K562 (cell line): Measurements from ENCODE around the gene MGAT5. TPM values are rescaled to one million over a fixed set of nuclear protein-coding genes. Genes with fewer than 3 reads are reported as not detected.

ENCODE experiments used
- ATAC-seq: fragments of 200-7000 bp; cut with Tn5 transposase; 3 replicates; pipeline ENCODE4 v1.9.1; 2020; ENCODE audit warnings: moderate library complexity
- BruUV-seq: library from RNA; stranded (reverse); fragments of 400-500 nt; replicated peaks from 2 replicates; lab custom pipeline; 2021; lab: Mats Ljungman, UMichigan
- CTCF ChIA-PET: fragments of 300-600 bp; formaldehyde crosslinking; extraction: SDS; loops from one replicate; lab custom pipeline; 2021; ENCODE audit warnings: low intra/inter-chr PET ratio; lab: Yijun Ruan, JAX
- POLR2A ChIA-PET: fragments of 300-600, 350-650 bp; sonication (Branson Sonifier 250); formaldehyde crosslinking; extraction: SDS; loops from one replicate; lab custom pipeline; 2021; ENCODE audit warnings: antibody characterized with exemption, inconsistent platforms; lab: Yijun Ruan, JAX
- DNase-seq, 4 experiments: peaks; one replicate each; pipeline versions ENCODE4 v3.0.0 to v3.0.0-alpha.2; 2011 to 2018; ENCODE audit warnings: low spot score in 3 of 4, mixed read lengths in 3 of 4; ENCODE audit errors: extremely low read depth in 1 of 4
- FAIRE-seq: peaks from 2 replicates; lab custom pipeline; 2011; peaks lifted over from hg19 to GRCh38; lab: Jason Lieb, UNC
- H2AFZ ChIP-seq: 2 replicates; pipeline ENCODE4 v1.6.0; 2011; ENCODE audit warnings: low read depth, low read length, control low read depth, inconsistent platforms
- H3K27ac ChIP-seq: fragments of 200-600 bp; 3 replicates; pipeline ENCODE4 v1.8.0; 2011; ENCODE audit warnings: low read depth, mild to moderate bottlenecking, control low read depth, inconsistent platforms, low read length, moderate library complexity, mixed read lengths; ENCODE audit errors: extremely low read depth
- H3K27me3 ChIP-seq, 2 experiments: fragments of 300-600 bp in 1 of 2; 2 replicates in 1 of 2; 3 replicates in 1 of 2; pipeline versions ENCODE4 v1.6.0 to v1.8.0; 2011; ENCODE audit warnings: inconsistent platforms in 2 of 2, low read length in 2 of 2, mild to moderate bottlenecking in 1 of 2, mixed read lengths in 1 of 2, moderate library complexity in 1 of 2; ENCODE audit not compliant: control insufficient read depth in 2 of 2, insufficient read depth in 2 of 2
- H3K36me3 ChIP-seq: fragments of 300-600 bp; 3 replicates; pipeline ENCODE4 v1.8.0; 2011; ENCODE audit warnings: mild to moderate bottlenecking, low read length, inconsistent platforms; ENCODE audit not compliant: control insufficient read depth, insufficient read depth
- H3K4me1 ChIP-seq, 2 experiments: fragments of 200-600 bp in 1 of 2; replicated peaks in 1 of 2; 2 replicates in 1 of 2; 3 replicates in 1 of 2; pipeline versions ENCODE4 v1.5.1 to v1.8.0; 2011; ENCODE audit warnings: inconsistent platforms in 2 of 2, low read length in 2 of 2, mild to moderate bottlenecking in 1 of 2, mixed read lengths in 1 of 2, moderate library complexity in 1 of 2; ENCODE audit not compliant: control insufficient read depth in 2 of 2, insufficient read depth in 2 of 2
- H3K4me2 ChIP-seq: 2 replicates; pipeline ENCODE4 v1.6.1; 2011; ENCODE audit warnings: low read length, control low read depth, inconsistent platforms, mixed read lengths; ENCODE audit not compliant: insufficient read depth
- H3K4me3 ChIP-seq: fragments of 200-600 bp; sonication (generic), shearing (Covaris generic); 2 replicates; pipeline ENCODE4 v1.5.1; 2016; ENCODE audit warnings: control low read depth, inconsistent platforms
- H3K79me2 ChIP-seq: fragments of 200-600 bp; 3 replicates; pipeline ENCODE4 v1.8.0; 2011; ENCODE audit warnings: low read length, inconsistent platforms; ENCODE audit not compliant: control insufficient read depth, insufficient read depth
- H3K9ac ChIP-seq, 2 experiments: 2 replicates each; pipeline versions ENCODE4 v1.6.0 to v1.6.1; 2011; ENCODE audit warnings: low read depth in 2 of 2, low read length in 2 of 2, control low read depth in 1 of 2, inconsistent platforms in 1 of 2, mild to moderate bottlenecking in 1 of 2, mixed read lengths in 1 of 2; ENCODE audit not compliant: insufficient read depth in 1 of 2
- H3K9me1 ChIP-seq: one replicate; pipeline ENCODE4 v1.6.0; 2011; ENCODE audit warnings: inconsistent platforms, mild to moderate bottlenecking, low read length, moderate library complexity; ENCODE audit not compliant: control insufficient read depth, insufficient read depth
- H3K9me3 ChIP-seq: replicated peaks from 2 replicates; pipeline ENCODE4 v1.5.1; 2011; ENCODE audit warnings: low read depth, low read length, inconsistent platforms; ENCODE audit not compliant: control insufficient read depth, insufficient read depth
- H4K20me1 ChIP-seq: replicated peaks from 2 replicates; pipeline ENCODE4 v1.6.1; 2011; ENCODE audit warnings: low read length, inconsistent platforms, mixed read lengths; ENCODE audit not compliant: control insufficient read depth, insufficient read depth
- NBN ChIP-seq: fragments of 450-650 bp; IDR thresholded peaks from 2 replicates; pipeline ENCODE4 v1.6.1; 2016; ENCODE audit warnings: low read depth, mild to moderate bottlenecking
- WGBS: fragments of 100-300 bp; shearing (Covaris generic); methylation state at CpG from one replicate; pipeline ENCODE4 v1.1.6; 2016; ENCODE audit warnings: low coverage, mixed read lengths; ENCODE audit not compliant: insufficient coverage; ENCODE audit errors: missing lambda C conversion rate; 5-methylcytosine and 5-hydroxymethylcytosine counted together
- in situ Hi-C: fragments of 300-500 bp; cut with MboI; formaldehyde crosslinking; loops from 4 replicates; pipeline ENCODE4 v1.15.0; 2018; ENCODE audit warnings: inconsistent platforms, mixed read lengths
- intact Hi-C: fragments of 100-400 bp; cut with micrococcal nuclease; formaldehyde crosslinking; loops from 2 replicates; pipeline ENCODE4 v1.14.2; 2022
- polyA plus RNA-seq, 8 experiments: library from polyadenylated mRNA; depleted of rRNA in 4 of 8; stranded (reverse) in 5 of 8; unstranded in 3 of 8; fragments of >200 nt; fragmentation: Nextera tagmentation in 2 of 8; fragmentation: Illumina TruSeq in 1 of 8; extraction: Ambion mirVana in 2 of 8; extraction: Trizol in 1 of 8; gene quantifications; 2 replicates each; pipeline versions ENCODE4 v1.2.1 to v1.2.3, GENCODE V29; 2011 to 2014; ENCODE audit warnings: inconsistent platforms in 1 of 8, missing spikeins in 1 of 8
- total RNA-seq, 7 experiments: library from RNA; depleted of rRNA in 6 of 7; stranded (reverse); fragments of >200 nt in 6 of 7; fragmentation: Illumina TruSeq in 2 of 7; extraction: Trizol in 2 of 7; gene quantifications; 2 replicates each; pipeline versions ENCODE4 v1.2.1 to v1.2.3, GENCODE V29; 2011 to 2021; ENCODE audit warnings: low replicate concordance in 1 of 7
- TF ChIP-seq, protein P1 (sequence below): fragments of 450-650 bp; formaldehyde crosslinking; IDR thresholded peaks from 2 replicates; pipeline ENCODE4 v1.4.0; 2020; ENCODE audit warnings: mild to moderate bottlenecking, moderate library complexity
- TF ChIP-seq, protein P2 (sequence below), 3 experiments: fragments of 200-800 bp in 1 of 3; sonication (Bioruptor generic) in 1 of 3; sonication (generic) in 1 of 3; formaldehyde crosslinking in 1 of 3; IDR thresholded peaks; 2 replicates each; pipeline versions ENCODE4 v1.6.1 to v1.8.0; 2016 to 2022; ENCODE audit warnings: mild to moderate bottlenecking in 2 of 3, missing compliant biosample characterization in 2 of 3, missing genetic modification characterization in 2 of 3, missing genetic modification reagents in 1 of 3

MGAT5 gene
- total and polyA plus RNA-seq, 9 of the 15 experiments (the other 6 are each of a cell fraction or from before 2014, with no cell fraction given) = 1.6 to 18.6 (median 11.1) TPM

DNA sequence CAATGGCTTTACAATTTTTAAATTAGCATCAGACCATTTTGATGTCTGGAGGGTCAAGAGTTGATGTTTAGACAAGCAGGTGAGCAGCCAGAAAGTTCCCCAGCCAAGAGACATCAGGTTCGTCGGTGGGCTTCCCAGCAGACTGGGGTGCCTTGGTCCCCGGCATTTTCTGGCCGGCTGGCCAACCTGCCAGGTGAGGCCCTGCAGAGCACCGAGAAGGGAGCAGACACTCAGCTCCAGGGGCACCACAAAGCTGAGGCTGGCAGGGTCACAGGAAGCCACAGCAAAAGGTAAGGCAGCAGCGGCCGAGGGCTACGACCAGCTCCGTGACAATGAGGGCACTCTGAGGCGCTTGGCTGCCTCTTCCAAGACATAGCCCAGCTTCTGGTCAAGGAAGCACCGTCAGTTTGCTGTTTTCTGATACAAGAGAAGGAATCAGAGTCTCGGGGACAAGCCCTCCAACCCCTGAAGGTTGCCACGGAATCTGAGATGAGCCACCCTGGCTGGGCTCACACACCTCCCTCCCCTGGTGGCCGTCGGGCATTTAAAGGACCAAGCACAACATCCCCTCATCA lies 229.0 kb downstream of the MGAT5 start:
- CTCF ChIA-PET = no interaction called here
- no peaks in the 10 kb centered on the region for H3K4me1 ChIP-seq

More for the DNA sequence above, 229.0 kb downstream of the MGAT5 start:
- Histone ChIP-seq H2AFZ (no peak overlapping the region), H3K4me3 (no peak overlapping the region), H3K79me2 (no peaks in the 10 kb centered on the region), H3K9ac (no peak overlapping the region), H4K20me1 (no peaks in the 10 kb centered on the region), H3K9me1 (no peaks in the 10 kb centered on the region), H3K36me3 (no peaks in the 10 kb centered on the region)
- no peak for DNase-seq
- no peak for ATAC-seq
- intact Hi-C loops = no loop called here
- WGBS = 2% methylated on average over 15 of the region's 15 CpGs
- TF ChIP-seq, protein P1, sequence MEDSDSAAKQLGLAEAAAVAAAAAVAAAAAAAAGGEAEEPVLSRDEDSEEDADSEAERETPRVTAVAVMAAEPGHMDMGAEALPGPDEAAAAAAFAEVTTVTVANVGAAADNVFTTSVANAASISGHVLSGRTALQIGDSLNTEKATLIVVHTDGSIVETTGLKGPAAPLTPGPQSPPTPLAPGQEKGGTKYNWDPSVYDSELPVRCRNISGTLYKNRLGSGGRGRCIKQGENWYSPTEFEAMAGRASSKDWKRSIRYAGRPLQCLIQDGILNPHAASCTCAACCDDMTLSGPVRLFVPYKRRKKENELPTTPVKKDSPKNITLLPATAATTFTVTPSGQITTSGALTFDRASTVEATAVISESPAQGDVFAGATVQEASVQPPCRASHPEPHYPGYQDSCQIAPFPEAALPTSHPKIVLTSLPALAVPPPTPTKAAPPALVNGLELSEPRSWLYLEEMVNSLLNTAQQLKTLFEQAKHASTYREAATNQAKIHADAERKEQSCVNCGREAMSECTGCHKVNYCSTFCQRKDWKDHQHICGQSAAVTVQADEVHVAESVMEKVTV = no peak
- TF ChIP-seq NBN = no peak
- TF ChIP-seq, protein P2, sequence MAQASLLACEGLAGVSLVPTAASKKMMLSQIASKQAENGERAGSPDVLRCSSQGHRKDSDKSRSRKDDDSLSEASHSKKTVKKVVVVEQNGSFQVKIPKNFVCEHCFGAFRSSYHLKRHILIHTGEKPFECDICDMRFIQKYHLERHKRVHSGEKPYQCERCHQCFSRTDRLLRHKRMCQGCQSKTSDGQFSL (CRISPR knock-in tag; IDR thresholded peaks at IDR 0.05) = no peak
- TF ChIP-seq, protein P2 (tag; IDR thresholded peaks at IDR 0.05) = no peak
- TF ChIP-seq, all 486 proteins: peak for 0
- POLR2A ChIA-PET = interaction anchor here (0.6 kb wide), 1 partner anchor 51 kb away, joined by 3 read pairs; no protein-coding TSS in a partner anchor
- no peak overlapping the region for H3K27ac ChIP-seq
- H3K27me3 ChIP-seq = peaks cover 15 to 24% of the 10 kb centered on the region in 2 experiments
- no TSS peak for BruUV-seq
- in situ Hi-C loops = no loop called here
- no peak overlapping the region for H3K4me2 ChIP-seq
- no peaks in the 10 kb centered on the region for H3K9me3 ChIP-seq
- FAIRE-seq = no peak
